Epithelial cell of esophagus (primary cell): ENCODE results near the gene E2F6.

Source experiments
- DNase-seq: peaks from one replicate; pipeline ENCODE4 v3.0.0; 2010; ENCODE audit warnings: low read depth
- H3K4me3 ChIP-seq: 2 replicates; pipeline ENCODE4 v1.5.1; 2011; ENCODE audit warnings: mild to moderate bottlenecking, low read length, control low read depth
- TF ChIP-seq, protein P1 (sequence below): IDR thresholded peaks from 2 replicates; pipeline ENCODE4 v1.5.1; 2011; ENCODE audit warnings: low read depth, mild to moderate bottlenecking, low read length, control low read depth, inconsistent platforms; ENCODE audit not compliant: insufficient read depth; ENCODE audit errors: missing control alignments

E2F6 gene

DNA sequence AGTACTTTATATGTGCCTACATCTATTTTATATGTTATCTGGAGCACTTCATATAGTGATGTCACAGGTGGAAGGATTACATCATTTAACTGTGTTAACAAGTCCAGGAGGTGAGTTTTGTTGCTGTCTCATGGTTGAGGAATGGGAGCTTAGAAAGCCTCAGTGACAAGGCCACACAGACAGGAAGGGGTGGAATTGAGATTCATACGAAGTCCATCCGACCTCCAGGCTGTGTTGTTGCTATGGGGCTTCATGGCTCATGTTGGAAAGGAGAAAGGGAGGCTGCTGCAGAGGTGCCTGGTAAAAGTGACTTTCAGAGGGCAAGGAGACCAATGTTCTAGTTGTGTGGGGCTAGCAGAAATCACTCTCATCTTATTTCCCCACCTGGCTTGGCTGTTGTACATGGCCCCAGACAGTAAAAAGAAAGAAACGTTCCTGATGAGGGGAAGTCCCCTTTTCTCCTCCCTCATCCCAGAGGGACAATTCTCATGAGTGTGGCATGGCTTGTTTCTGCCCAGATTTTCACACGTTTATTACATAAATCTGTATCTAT is 36.9 kb upstream of the E2F6 start:
- peak; percentile 26 for DNase-seq
- H3K4me3 ChIP-seq = no peak overlapping the region
- TF ChIP-seq, protein P1, sequence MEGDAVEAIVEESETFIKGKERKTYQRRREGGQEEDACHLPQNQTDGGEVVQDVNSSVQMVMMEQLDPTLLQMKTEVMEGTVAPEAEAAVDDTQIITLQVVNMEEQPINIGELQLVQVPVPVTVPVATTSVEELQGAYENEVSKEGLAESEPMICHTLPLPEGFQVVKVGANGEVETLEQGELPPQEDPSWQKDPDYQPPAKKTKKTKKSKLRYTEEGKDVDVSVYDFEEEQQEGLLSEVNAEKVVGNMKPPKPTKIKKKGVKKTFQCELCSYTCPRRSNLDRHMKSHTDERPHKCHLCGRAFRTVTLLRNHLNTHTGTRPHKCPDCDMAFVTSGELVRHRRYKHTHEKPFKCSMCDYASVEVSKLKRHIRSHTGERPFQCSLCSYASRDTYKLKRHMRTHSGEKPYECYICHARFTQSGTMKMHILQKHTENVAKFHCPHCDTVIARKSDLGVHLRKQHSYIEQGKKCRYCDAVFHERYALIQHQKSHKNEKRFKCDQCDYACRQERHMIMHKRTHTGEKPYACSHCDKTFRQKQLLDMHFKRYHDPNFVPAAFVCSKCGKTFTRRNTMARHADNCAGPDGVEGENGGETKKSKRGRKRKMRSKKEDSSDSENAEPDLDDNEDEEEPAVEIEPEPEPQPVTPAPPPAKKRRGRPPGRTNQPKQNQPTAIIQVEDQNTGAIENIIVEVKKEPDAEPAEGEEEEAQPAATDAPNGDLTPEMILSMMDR = no peak

DNA sequence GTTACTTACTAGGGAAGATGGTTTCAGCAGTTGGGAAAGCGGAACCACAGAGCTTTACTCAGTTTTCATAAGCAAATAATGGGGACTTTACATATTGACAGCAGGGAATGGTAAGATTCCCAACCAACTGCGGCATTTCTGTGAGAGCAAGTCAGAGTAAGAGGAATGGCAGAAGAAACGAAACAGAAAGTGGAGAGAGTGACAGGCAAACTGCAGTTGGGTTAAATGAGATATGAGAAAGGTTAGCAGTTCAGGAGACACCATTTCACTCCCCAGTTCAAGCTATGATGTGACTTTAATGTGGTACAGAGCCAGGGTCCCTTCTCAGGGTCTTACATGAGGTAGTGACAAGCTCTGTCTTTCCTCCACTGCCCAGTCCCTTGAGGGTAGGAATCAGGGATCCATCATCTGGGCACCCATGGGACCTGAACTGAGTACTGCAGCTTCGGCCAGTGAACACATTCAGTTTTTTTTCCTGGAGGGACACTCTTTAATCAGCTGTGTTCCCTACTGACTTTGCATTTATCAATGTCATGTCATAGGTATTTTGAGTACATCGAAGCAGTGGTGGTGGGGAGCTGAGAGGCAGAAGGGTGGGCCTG is 34.8 kb upstream of the E2F6 start:
- TF ChIP-seq, protein P1 = no peak
- DNase-seq = no peak

DNA sequence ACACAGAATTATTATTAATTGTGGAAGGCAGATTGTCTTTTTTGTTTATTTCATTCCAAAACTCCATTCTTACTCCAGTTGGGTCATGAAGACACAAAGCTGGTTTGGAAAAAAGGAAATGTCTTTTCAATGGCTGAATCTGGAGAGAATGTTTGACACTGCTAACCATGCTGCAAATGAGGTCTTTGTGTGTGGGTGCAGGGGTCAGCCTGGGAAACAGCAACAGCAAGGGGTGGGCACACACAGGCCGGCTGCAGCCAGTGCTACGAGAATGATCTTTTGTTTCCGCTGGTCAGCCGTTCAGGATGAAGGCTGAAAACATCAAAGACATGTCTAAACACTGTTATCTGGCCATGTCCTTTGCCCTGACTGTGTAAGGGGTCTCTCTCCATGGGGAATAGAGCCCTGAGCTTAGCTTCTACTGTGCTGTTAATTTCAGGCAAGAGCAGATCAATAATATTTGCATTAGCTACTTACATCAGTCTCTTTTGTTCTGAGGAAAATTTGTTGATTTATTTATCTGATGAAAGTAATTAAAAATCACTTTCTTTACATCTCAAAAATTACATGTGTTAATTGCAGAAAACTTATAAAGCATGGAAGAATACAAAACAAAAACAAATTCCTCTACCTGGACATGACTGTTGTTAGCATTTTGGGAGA is 33.3 kb upstream of the E2F6 start:
- TF ChIP-seq, protein P1 = no peak
- H3K4me3 ChIP-seq = no peak overlapping the region
- no peak for DNase-seq

More for the DNA sequence above, 34.8 kb upstream of the E2F6 start:
- no peak overlapping the region for H3K4me3 ChIP-seq

- DNase-seq = no peak
- H3K4me3 ChIP-seq = no peak overlapping the region
- TF ChIP-seq, protein P1 = no peak
Observed at GRCh38 chr2:11498543-11499034, 32.6 kb upstream of the E2F6 start.

- H3K4me3 ChIP-seq = no peak overlapping the region
- TF ChIP-seq, protein P1 = no peak
- no peak for DNase-seq
Observed at GRCh38 chr2:11495844-11496681, 30.1 kb upstream of the E2F6 start.

DNA sequence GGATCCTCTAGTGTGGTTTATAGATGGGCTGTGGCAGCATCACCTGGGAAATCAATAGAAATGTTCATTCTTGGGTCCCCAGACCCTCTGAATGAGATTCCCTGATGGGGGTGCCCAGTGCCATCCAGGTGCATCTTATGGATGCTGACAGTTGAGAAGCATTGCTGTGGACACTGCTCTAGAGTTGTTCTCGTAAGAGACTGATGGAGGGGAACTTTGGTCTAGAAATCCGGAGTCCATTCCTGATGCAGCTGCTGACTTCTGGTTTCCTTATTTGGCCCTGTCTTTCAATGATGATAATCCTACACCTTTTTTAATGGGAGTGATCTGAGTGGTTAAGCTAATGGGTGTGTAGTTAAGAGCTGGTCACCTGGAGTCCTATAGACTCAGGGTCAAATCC is 28.3 kb upstream of the E2F6 start:
- no peak overlapping the region for H3K4me3 ChIP-seq
- no peak for DNase-seq
- TF ChIP-seq, protein P1 = no peak
